ENCODE results near the gene KRTCAP3. TPM values are rescaled to one million over a fixed set of nuclear protein-coding genes. Genes with fewer than 3 reads are reported as not detected.

Gene KRTCAP3
- total RNA-seq, 1 donor, result not detected

DNA sequence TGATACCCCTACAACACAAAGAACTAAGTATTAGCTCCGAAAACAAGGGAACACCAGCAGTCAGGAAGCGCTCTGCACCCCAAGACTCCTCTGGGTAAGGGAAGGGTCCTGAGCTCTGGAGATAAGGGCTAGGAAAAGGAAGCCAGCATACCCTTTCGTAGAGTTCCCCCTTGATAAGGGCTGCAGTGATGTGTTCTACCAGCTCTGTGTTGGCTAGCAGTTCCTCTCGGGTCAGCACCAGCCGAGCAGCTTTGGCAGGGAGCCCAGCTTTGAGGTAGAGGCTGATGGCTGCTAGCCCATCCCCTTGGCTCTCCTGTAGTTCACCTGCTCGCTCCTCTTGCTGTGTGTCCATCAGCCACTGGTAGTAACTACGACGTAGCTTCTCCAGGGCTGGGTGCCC is 18.9 kb downstream of the KRTCAP3 start:
- H3K4me3 ChIP-seq (ENCODE audit: low read depth, low read length), result no peak overlapping the region
- TF ChIP-seq, protein P1, sequence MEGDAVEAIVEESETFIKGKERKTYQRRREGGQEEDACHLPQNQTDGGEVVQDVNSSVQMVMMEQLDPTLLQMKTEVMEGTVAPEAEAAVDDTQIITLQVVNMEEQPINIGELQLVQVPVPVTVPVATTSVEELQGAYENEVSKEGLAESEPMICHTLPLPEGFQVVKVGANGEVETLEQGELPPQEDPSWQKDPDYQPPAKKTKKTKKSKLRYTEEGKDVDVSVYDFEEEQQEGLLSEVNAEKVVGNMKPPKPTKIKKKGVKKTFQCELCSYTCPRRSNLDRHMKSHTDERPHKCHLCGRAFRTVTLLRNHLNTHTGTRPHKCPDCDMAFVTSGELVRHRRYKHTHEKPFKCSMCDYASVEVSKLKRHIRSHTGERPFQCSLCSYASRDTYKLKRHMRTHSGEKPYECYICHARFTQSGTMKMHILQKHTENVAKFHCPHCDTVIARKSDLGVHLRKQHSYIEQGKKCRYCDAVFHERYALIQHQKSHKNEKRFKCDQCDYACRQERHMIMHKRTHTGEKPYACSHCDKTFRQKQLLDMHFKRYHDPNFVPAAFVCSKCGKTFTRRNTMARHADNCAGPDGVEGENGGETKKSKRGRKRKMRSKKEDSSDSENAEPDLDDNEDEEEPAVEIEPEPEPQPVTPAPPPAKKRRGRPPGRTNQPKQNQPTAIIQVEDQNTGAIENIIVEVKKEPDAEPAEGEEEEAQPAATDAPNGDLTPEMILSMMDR (IDR thresholded peaks at IDR 0.05; ENCODE audit: insufficient read depth, low read depth, low read length), result no peak
- DNase-seq (ENCODE audit: low read depth), result no peak

DNA sequence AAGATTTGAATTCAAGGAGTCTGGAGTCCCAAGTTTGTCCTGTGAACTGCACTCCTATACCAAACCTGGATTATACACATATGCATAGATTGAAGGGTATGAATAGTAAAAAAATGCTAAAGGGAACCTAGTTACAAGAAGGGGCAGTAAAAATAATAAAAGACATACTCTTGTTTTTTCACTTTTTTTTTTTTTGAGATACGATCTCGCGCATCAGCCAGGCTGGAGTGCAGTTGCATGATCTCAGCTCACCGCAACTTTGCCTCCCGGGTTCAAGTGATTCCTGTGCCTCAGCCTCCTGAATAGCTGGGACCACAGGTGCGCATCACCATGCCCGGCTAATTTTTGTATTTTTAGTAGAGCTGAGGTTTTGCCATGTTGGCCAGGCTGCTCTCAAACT is 22.3 kb downstream of the KRTCAP3 start:
- no peak overlapping the region for H3K4me3 ChIP-seq (ENCODE audit: low read depth, low read length)
- DNase-seq (ENCODE audit: low read depth), result no peak
- TF ChIP-seq, protein P1 (IDR thresholded peaks at IDR 0.05; ENCODE audit: insufficient read depth, low read depth, low read length), result no peak

DNA sequence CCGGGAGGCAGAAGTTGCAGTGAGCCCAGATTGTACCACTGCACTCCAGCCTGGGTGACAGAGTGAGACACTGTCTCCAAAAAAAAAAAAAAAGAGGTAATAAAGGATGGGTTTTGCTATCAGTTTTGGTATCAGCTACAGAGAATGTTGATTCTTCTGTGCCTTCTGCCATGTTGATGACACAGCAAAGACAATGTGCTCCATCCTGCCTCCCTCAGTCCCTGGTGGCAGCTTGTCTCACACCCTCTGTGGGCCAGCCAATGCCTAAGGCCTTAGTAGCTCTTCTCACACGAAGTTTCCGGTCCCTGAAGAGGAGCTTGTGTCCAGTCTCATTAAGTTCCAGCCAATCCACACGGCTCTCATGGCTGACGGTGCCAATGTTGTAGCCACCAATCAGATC is 29.8 kb downstream of the KRTCAP3 start:
- DNase-seq (ENCODE audit: low read depth), result no peak
- TF ChIP-seq, protein P1 (IDR thresholded peaks at IDR 0.05; ENCODE audit: insufficient read depth, low read depth, low read length), result no peak

DNA sequence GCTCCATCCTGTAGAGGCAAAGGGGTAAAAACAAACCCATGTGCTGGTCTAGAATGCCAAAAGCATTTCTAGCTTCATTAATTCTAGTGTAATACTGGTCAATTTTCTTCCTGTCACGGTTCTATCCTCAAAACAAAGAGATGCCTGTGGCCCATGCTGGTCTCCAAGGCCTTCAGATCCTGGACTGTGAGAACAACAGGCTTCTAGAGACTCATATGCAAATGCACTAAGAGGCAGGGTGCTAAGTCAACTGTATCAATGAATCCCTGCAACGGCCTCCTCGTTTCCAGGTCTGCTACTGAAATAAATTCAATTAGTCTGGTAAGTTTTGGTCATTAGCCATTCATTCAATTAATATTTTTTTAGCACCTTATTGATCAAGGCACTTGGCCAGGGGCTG is 43.3 kb downstream of the KRTCAP3 start:
- TF ChIP-seq, protein P1 (IDR thresholded peaks at IDR 0.05; ENCODE audit: insufficient read depth, low read depth, low read length), result no peak
- no peak for DNase-seq (ENCODE audit: low read depth)
- no peak overlapping the region for H3K4me3 ChIP-seq (ENCODE audit: low read depth, low read length)

More for the DNA sequence above, 29.8 kb downstream of the KRTCAP3 start:
- no peak overlapping the region for H3K4me3 ChIP-seq (ENCODE audit: low read depth, low read length)

DNA sequence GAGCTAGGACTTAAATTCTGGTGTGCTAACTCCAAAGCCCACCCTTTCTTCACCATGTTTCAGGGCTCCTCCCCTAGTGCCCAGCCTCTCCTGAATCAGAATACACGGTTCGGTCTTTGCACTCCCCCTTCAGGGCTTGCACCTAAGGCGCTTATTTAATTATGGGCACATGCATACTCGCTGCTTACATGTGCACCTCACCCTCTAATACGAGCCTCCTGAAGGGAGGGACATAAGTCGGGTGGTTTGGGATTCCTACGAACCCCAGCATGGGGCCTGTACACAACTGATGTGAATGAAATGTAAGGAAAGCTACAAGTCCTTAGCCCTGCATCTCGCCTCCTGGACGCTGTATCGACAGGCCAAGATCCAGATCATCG is 46.9 kb downstream of the KRTCAP3 start:
- TF ChIP-seq, protein P1 (IDR thresholded peaks at IDR 0.05; ENCODE audit: insufficient read depth, low read depth, low read length), result peak; percentile 27
- DNase-seq (ENCODE audit: low read depth), result peak; percentile 27
- H3K4me3 ChIP-seq (ENCODE audit: low read depth, low read length), result peak overlapping the region; percentile 88

DNA sequence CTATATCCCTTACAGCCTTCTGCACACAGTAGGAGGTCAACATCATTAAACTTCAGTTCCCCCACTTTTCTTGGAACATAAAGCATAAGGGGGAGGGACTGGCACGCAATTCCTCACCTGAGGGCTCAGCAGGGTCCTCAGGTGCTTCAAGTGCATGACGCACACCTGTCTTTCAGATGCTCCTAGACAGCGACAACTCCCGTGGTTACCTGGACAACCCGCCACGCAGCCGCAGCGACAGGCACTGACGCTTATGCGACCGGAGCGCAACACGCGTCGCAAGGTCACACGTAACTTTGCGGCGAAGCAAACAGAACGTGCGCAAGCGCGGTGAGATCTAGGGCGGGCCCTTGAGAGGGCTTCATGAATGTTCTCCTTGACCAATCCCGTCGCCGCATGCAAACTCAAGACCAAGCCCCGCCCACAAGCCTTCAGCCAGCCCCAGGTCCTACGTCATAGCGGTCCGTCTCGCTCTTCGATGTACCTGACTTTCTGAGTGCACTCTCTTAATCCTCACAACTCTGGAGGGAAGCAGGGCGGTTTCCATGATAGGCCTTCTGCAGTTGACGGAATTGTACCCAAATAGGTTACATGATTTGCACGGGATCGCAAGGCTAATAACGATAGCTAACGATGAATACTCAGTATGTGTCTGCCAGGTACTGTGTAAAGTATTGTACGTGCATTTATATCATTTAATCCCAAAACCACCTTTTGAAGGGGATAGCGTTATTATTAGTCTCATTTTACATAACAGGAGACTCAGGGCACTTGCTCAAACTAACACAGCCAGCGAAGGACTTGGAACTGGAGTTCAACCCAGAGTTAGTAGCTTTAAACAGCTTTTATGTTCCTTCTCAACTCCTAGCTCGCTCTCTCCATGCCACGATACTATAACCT is 47.6 kb downstream of the KRTCAP3 start, which contains the start of gene IFT172:
IFT172 (minus strand) TSS at position 246 of the 900 bp plus-strand sequence; CDS start at position 156, 90 bp downstream.
- TF ChIP-seq, protein P1 (IDR thresholded peaks at IDR 0.05; ENCODE audit: insufficient read depth, low read depth, low read length), result no peak
- peak; percentile 98 for DNase-seq (ENCODE audit: low read depth)
- peak within 1 kb of the TSS; percentile 88 for H3K4me3 ChIP-seq (ENCODE audit: low read depth, low read length)

All from fibroblast of villous mesenchyme (primary cell).